Measurements from ENCODE around the gene PAK6. TPM values are rescaled to one million over a fixed set of nuclear protein-coding genes. Genes with fewer than 3 reads are reported as not detected.

Gene PAK6
- total and polyA plus RNA-seq, 9 of the 15 experiments (the other 6 are each of a cell fraction or from before 2014, with no cell fraction given): 0.03 to 0.74 (median 0.16) TPM; not detected in 2

- Histone ChIP-seq H3K27me3 (ENCODE audit: control insufficient read depth in 2 of 2, insufficient read depth in 2 of 2, low read length in 2 of 2) (peaks cover 2 to 26% of the 10 kb centered on the region in 2 experiments; a peak in 3 of 5 replicates), H2AFZ (ENCODE audit: low read depth, low read length) (no peak overlapping the region), H3K4me3 (no peak overlapping the region), H3K9ac (ENCODE audit: insufficient read depth in 1 of 2, low read depth in 2 of 2, low read length in 2 of 2) (peak overlapping the region in 1 of 2 experiments; percentile 27; a peak in 1 of 4 replicates), H3K4me2 (ENCODE audit: insufficient read depth, low read length) (no peak overlapping the region), H3K9me1 (ENCODE audit: control insufficient read depth, insufficient read depth, low read length) (no peaks in the 10 kb centered on the region), H3K27ac (ENCODE audit: extremely low read depth, low read depth, low read length) (no peak overlapping the region), H3K36me3 (ENCODE audit: control insufficient read depth, insufficient read depth, low read length) (no peaks in the 10 kb centered on the region), H3K9me3 (replicated peaks; ENCODE audit: control insufficient read depth, insufficient read depth, low read depth, low read length) (no peaks in the 10 kb centered on the region), H3K79me2 (ENCODE audit: control insufficient read depth, insufficient read depth, low read length) (no peaks in the 10 kb centered on the region), H3K4me1 (replicated peaks in 1 of 2; ENCODE audit: control insufficient read depth in 2 of 2, insufficient read depth in 2 of 2, low read length in 2 of 2) (peaks cover 10 to 14% of the 10 kb centered on the region in 2 experiments; a peak in 4 of 5 replicates), H4K20me1 (replicated peaks; ENCODE audit: control insufficient read depth, insufficient read depth, low read length) (no peaks in the 10 kb centered on the region)
- 26% methylated on average over 16 of the region's 17 CpGs for WGBS (ENCODE audit: insufficient coverage, low coverage, missing lambda C conversion rate)
- ATAC-seq (no peak), DNase-seq (ENCODE audit: extremely low read depth in 1 of 4, low spot score in 3 of 4) (no peak), FAIRE-seq (no peak)
- TF ChIP-seq NFIC (IDR thresholded peaks at IDR 0.05): peak; percentile 74
- no peak for TF ChIP-seq PRPF4 (IDR thresholded peaks at IDR 0.05; ENCODE audit: insufficient read depth, low read depth, low read length, poor library complexity, severe bottlenecking)
- TF ChIP-seq E2F4 (CRISPR knock-in tag; IDR thresholded peaks at IDR 0.05; ENCODE audit: low read depth): no peak
- CTCF ChIA-PET (ENCODE audit: low intra/inter-chr PET ratio): no interaction called here
- POLR2A ChIA-PET: interaction anchor here (0.6 to 1.7 kb wide), 4 partner anchors 10 to 30 kb away, joined by 4 read pairs; partner anchors contain the start of gene PAK6
- in situ Hi-C loops (cut with MboI): no loop called here
- no TSS peak for BruUV-seq (replicated peaks)
- intact Hi-C loops (cut with micrococcal nuclease): no loop called here
Measured at GRCh38 chr15:40248006-40248783, 9.3 kb downstream of the PAK6 start.

All from K562 (cell line).